Astrocyte of the spinal cord (primary cell): ENCODE measurements around the gene HMOX1.

Experiments
- DNase-seq: peaks from one replicate; pipeline ENCODE4 v3.0.0; 2011; ENCODE audit warnings: low read depth, low spot score
- H3K4me3 ChIP-seq: 2 replicates; pipeline ENCODE4 v1.5.1; 2011; ENCODE audit warnings: low read depth, mild to moderate bottlenecking, low read length, moderate library complexity
- in situ Hi-C: cut with HindIII; loops from 2 replicates; pipeline ENCODE4 v1.10.0; 2017; ENCODE audit warnings: low sequenced_read_pairs
- TF ChIP-seq, protein P1 (sequence below): IDR thresholded peaks from 2 replicates; pipeline ENCODE4 v1.5.1; 2012; ENCODE audit warnings: low read depth, mild to moderate bottlenecking, low read length, inconsistent platforms

The HMOX1 gene

DNA sequence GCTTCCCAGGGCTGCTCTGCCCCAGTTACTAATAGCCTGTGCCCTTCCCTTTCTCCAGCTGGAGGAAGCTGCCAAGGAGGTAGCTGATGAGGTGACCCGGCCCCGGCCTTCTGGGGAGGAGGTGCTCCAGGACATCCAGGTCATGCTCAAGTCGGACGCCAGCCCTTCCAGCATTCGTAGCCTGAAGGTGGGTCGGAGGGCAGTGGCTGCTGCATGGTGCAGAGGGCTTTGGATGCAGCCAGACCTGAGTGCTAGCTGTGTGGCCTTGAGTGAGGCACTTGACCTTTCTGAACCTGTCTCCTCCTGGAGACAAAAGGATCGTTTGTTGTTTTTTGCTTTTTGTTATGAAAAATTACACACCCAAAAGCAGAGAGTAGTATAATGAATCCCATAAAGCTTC lies 22.5 kb downstream of the HMOX1 start:
- in situ Hi-C loops = no loop called here
- TF ChIP-seq, protein P1, sequence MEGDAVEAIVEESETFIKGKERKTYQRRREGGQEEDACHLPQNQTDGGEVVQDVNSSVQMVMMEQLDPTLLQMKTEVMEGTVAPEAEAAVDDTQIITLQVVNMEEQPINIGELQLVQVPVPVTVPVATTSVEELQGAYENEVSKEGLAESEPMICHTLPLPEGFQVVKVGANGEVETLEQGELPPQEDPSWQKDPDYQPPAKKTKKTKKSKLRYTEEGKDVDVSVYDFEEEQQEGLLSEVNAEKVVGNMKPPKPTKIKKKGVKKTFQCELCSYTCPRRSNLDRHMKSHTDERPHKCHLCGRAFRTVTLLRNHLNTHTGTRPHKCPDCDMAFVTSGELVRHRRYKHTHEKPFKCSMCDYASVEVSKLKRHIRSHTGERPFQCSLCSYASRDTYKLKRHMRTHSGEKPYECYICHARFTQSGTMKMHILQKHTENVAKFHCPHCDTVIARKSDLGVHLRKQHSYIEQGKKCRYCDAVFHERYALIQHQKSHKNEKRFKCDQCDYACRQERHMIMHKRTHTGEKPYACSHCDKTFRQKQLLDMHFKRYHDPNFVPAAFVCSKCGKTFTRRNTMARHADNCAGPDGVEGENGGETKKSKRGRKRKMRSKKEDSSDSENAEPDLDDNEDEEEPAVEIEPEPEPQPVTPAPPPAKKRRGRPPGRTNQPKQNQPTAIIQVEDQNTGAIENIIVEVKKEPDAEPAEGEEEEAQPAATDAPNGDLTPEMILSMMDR = no peak
- H3K4me3 ChIP-seq = no peak overlapping the region
- DNase-seq = no peak

DNA sequence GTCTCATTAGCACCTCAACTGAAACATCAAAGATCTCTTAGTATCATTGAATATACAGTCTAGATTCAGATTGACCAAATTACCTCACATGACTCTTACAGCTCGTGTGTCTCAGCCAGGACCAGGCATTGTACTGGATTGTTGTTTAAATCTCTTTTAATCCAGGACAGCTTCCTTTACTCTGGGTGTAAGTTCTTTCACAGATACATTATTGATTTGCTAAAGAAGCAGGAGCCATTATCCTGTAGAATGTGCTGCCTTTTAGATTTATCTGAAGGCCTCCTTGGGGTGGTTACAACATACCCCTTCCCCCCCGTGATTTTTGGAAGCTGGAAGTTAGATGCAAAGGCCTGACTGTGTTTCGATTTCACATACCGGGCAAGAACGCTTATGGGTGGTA lies 23.3 kb downstream of the HMOX1 start:
- in situ Hi-C loops = no loop called here
- TF ChIP-seq, protein P1 = no peak
- no peak overlapping the region for H3K4me3 ChIP-seq
- no peak for DNase-seq

DNA sequence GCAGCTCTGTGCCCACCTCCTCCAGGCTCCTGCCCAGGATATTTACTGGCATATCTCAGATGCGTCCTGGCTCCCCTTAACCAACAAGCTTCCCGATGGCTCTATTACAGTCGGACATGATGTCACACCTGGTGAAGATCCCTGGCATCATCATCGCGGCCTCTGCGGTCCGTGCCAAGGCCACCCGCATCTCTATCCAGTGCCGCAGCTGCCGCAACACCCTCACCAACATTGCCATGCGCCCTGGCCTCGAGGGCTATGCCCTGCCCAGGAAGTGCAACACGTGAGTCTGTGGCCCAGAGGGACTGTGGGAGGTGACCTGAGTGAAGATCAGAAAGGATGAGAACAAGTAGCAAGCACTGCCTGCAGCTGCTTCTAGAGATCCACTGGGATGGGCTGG lies 25.5 kb downstream of the HMOX1 start:
- no peak overlapping the region for H3K4me3 ChIP-seq
- TF ChIP-seq, protein P1 = no peak
- in situ Hi-C loops = no loop called here
- no peak for DNase-seq

DNA sequence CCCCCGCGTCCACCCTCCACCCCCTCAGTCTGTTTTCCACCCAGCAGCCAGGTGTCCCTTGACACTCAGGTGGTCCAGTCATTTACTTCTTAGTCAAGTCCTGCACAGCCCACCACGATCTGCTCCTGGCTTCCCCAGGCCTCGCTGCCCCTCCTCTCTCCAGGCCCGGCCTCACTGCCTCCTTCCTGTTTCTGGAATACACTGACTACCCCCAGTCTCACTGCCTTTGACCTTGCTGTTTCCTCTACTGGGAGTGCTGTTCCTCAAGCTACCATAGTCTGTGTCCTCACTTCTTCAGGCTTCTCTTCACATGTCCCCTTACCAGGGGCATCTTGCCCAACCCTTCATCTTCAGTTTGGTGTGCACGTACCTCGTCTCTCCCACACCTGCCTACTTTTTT lies 26.5 kb downstream of the HMOX1 start:
- in situ Hi-C loops = no loop called here
- TF ChIP-seq, protein P1 = no peak
- no peak for DNase-seq

DNA sequence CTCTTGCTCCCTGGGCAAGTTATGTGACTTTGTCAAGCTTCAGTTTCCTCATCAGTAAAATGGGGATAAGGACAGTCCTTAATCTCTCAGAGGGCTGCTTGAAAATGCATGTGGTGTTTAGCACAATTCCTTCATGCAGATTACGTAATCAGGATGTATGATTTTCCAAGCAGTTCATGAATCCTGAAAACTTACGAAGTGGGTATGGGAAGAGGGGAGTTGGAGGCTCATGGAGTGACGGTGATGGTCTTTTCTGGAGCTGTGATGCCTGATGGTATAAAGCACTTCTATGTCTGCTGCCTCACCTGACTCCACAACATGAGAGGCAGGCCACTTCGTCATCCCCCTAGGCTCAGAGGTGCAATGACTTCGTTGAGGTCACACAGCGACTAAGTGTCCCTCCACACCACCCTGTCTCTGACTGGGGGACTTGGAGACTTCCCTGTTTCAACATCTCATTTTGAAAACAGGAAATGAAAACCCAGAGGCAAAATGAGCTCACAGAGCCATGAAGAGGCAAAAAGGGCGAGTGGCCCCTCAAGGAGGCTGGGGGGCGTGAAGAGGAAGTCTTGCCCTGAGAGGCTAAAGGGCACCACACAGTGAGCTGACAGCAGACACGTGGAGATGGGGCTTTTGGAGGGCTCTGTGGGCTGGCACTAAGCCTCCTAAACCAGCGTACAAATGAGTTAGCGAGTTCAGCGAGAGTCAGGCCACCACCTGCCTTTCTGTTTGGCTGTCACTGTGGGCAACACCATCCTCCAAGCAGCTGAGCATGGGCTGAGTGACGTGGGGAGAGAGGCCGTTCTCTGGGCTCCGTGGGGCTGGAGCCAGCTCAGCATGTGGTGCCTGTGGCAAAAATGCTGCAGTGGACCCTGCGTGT lies 29.1 kb downstream of the HMOX1 start:
- TF ChIP-seq, protein P1 = no peak
- in situ Hi-C loops = no loop called here
- no peak for DNase-seq
- no peak overlapping the region for H3K4me3 ChIP-seq

More for the DNA sequence above, 26.5 kb downstream of the HMOX1 start:
- H3K4me3 ChIP-seq = no peak overlapping the region

DNA sequence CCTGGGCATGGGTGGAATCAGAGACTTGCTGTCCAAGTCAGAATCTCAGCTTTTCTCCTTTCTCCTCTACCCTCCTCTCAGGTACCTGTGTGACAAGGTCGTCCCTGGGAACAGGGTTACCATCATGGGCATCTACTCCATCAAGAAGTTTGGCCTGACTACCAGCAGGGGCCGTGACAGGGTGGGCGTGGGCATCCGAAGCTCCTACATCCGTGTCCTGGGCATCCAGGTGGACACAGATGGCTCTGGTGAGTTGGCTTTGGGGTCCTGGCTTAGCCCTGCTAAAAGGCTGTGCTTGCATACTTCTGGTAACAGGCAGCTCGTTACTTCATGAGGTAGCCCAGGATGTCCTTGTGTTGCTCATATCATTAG lies 29.8 kb downstream of the HMOX1 start:
- TF ChIP-seq, protein P1 = no peak
- no peak overlapping the region for H3K4me3 ChIP-seq
- in situ Hi-C loops = no loop called here
- no peak for DNase-seq

DNA sequence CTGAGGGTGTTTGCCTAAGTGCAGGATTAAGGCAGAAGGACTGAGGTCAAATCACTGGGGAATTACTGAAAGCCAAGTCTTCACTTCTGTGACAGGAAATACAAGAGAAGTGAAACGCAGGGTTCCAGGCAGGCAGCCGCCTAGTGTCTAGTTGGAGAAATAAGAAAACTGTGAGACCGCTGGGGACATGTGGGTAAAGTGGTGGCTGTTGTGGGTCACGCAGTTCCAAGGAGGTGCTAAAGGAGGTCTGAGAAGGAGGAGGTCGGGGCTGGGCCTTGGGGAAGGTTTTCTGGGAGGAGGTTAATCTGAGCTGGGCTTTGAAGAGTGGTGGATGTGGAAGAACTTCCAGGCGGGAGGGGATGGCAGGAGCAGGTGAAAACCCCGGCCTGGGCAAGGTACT lies 30.2 kb downstream of the HMOX1 start:
- in situ Hi-C loops = no loop called here
- TF ChIP-seq, protein P1 = peak; percentile 3
- H3K4me3 ChIP-seq = no peak overlapping the region
- DNase-seq = no peak
